ENCODE results near the gene ACADSB.

Gene ACADSB

DNA sequence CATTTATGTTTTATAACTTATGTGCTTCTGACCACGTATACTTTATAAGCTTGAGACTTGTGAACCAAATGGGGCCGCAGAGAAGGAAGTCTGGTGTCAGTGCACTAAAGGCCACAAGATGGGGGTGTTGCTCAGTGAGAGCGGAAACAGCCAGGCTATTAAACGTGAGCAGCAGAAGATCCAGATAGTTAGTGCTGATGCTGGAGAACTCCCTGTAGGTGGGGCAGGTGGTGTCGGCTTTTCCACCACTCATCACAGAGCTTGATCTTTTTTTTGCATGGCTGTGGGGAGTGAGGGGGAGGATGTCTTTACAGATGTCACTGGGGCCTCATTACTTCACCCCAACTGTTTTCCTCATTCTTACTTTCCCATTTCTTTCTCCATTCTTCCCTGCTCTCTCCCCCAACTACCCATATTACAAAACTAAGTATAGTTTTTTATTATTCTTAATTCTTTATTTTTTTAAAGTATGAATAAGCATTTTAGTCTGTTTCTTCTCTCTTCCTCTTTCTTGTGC is 34.7 kb downstream of the ACADSB start:
- peak; percentile 40 for DNase-seq

DNA sequence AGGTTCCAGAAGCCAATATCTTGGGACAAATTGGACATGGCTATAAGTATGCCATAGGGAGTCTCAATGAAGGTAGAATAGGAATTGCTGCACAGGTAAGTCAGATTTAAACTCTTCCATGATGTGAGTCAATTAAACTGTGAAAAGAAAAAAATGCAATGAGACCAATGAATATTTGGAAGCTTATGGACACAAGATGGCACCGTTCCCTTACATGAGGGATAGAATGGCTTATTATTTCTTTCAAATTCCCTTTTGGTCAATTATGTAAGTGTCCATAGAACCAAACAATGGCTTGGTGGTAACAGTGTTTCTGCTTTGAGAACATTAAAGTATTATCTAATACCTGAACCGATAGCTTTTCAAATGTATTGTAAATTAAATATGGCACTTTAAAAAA is 35.6 kb downstream of the ACADSB start:
- no peak for DNase-seq

GRCh38 chr10:123045961-123046731 is 37.3 kb downstream of the ACADSB start:
- no peak for DNase-seq

- DNase-seq: no peak
Observed at GRCh38 chr10:123057968-123058367, 49.2 kb downstream of the ACADSB start.

- DNase-seq: no peak
Observed at GRCh38 chr10:123061865-123062264, 53.1 kb downstream of the ACADSB start.

- DNase-seq: no peak
Observed at GRCh38 chr10:123062726-123063125, 53.9 kb downstream of the ACADSB start.

GRCh38 chr10:123068087-123068853 is 59.5 kb downstream of the ACADSB start:
- no peak for DNase-seq

DNA sequence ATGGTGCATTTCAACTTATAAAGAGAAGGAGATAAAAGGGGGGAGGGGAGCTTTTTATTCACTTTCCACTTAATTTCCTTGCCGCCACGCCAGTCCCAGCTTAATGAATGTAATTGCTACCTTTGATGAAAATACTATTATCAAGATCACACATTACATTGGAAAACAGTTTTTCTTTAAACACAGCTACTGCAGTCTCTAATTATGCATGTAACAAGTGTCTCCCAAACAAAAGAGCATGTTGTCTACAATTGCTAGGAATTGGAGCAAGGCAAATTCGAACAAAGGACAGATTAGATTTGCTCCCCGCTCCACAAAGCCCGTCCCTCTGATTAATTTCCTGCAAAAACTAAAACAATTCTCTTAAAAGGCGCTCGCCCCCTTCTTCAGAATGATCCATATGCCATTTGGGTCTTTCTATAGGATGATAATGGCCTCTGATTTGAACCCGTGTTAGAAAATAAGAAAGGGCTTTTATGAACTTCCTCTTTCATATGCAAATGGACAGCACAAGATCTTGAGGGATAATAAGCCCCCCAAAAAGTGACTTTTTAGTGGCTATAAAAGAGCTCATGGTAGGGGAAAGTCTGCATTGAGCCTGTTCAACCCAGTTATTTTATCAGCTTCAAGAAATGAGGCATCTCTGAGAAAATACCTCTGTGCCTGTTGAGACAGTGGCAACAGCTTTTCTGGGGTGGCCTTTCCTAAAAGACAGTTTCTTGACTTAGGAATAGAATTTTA is 60.6 kb downstream of the ACADSB start:
- no peak for DNase-seq

- DNase-seq: no peak
Observed at GRCh38 chr10:123073187-123073586, 64.4 kb downstream of the ACADSB start.

DNA sequence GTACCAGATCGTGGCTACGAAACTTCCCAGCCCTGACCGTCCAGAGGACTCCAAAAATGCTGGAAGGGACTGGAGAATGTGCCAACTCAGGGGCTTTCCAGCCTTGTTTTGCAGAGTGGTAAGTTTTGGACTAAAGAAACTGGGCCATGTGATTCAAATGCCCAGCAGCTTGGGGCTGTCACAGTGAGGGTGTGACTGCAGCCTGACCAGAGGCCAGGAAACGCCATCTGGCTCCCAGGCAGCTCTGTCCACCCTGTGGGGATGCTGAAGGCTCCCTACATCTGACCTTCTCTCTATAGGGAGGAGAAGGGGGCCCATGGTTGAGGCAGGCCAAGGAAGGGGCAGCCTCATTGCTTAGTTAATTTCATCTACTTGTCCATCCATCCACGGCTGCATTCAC is 65.4 kb downstream of the ACADSB start:
- DNase-seq: no peak

- DNase-seq: no peak
Observed at GRCh38 chr10:123081896-123082295, 73.1 kb downstream of the ACADSB start.

GRCh38 chr10:123083811-123084210 is 75.0 kb downstream of the ACADSB start:
- no peak for DNase-seq

DNA sequence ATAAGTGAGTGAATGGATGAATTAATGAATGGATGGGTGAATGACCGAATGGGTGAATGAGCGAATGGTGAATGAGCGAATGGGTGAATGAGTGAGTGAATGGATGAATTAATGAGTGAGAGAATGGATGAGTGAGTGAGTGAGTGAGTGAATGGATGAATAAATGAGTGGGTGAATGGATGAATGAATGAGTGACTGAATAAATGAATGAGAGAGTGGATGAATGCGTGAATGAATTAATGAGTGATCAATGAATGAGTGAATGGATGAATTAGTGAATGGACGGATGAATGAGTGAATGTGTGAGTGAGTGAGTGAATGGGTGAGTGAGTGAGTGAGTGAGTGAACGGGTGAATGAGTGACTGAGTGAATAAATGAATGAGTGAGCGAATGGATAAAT is 77.5 kb downstream of the ACADSB start:
- DNase-seq: no peak

GRCh38 chr10:123087348-123087747 is 78.5 kb downstream of the ACADSB start:
- DNase-seq: no peak

DNA sequence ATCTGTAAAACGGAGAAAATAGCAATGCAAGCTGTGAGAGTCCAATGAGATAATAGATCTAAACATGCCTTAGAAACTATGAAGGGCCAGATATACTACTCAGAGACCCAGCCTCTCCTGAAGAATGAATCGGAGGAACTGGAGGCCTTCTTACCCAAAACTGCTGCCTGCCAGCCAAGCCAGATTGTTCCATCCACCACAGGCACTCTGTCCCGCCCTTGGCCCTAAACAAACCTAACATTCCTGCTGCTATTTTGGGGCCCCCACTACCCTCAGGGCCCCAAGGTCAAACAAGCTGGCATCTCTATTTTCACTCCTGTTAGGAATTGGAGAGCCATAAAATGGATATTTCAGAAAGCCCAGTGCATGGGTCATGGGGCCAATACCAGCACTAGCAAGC is 79.0 kb downstream of the ACADSB start:
- DNase-seq: no peak

GRCh38 chr10:123092635-123093414 is 84.0 kb downstream of the ACADSB start:
- DNase-seq: no peak

- DNase-seq: no peak
Observed at GRCh38 chr10:123093489-123093888, 84.7 kb downstream of the ACADSB start.

- no peak for DNase-seq
Observed at GRCh38 chr10:123096452-123096851, 87.6 kb downstream of the ACADSB start.

DNA sequence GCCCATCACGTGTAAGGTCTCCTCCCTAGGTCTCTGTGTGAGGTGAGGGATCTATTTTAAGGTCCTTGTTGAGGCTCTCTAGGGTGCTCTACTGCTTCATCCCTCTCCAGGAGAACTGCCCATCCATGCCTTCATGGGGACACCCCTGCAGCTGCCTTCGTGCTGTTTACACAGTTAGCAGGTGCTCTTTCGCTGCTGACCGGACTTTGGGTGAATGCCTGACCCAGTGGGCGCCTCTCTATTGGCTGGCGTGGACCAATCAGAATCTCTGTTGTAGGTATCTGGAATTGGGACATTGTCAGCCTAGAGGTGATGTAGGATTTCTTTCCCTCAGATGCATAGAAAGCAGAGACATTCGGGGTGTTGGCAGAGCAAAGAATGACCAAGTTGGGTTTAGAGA is 88.2 kb downstream of the ACADSB start:
- no peak for DNase-seq

DNA sequence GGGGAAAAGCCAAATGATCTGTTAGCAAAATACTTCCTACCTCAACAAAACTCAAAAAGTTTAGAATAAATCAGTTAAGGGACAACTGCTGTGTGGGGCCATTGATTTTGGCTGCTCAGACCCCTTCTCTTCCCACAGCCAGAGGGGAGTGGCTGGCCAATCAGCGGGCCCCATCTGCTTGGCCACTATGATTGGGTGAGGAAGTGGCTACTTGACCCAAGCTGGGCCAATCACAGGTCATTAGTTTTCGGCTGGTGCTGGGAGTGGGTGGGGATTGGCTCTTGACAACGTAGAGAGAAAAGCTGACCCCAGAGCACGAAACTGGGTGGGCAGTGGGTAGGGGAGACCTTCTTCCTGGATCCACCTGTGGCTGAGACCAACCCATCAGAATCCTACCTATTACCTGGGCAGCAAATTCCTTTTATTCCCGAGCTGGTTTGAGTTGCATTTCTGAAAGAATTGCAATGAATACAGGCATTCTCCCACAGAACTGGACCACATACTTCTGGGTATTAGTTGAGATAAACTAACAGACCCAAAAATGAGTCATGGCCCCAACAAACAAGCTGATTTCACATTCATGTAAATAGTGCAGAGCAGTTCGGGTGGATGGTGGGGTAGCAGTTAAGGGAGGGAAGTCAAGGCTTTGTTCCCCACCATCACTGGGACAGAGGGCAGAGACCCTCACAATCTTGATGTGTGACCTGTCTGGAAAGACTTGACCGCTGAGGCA is 91.4 kb downstream of the ACADSB start:
- DNase-seq: no peak

DNA sequence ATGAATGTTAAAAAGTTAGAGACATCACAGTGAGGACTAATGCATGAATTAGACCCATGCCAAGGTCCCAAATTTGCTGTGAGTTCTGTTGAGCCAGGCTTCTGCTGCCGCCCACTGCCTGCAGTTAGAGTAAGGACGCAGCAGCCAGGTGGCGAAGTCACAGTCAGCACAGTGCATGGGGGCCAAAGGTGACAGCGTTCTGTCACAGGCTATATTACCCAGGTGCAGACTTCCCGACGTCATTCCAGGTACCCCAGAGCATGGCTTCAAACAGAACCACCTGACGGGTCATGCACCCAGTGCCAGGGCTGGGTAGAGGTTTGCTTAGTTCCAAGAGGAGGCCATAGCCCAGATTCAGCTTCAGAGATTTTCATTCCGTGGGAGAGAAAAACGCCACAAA is 93.1 kb downstream of the ACADSB start:
- DNase-seq: no peak

DNA sequence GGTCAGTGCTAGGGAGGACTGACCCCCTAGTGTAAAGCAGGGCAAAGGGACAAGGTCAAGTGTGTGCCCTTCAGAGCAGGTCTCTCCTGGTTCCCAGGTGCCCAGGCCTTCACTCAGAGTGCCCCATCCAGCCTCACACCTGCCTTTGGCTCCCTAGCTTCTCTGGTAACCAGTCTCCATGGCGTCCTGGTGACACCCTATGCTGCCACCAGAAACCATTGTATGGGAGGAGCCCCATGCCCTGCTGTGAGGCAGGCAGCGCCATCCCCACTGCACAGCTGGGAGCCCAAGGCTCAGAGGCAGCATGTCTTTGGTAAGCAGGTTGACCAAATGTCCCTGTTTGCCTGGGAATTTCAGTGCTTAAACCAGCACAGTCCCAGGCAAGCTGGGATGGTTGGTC is 93.9 kb downstream of the ACADSB start:
- DNase-seq: no peak

Data from stimulated activated CD4-positive, alpha-beta T cell treated with anti-CD3 and anti-CD28 coated beads, Interleukin-1b, Interleukin-23, amount 100 ng/mL, for 48 hours (primary cell).